BJ (cell line): ENCODE results near the gene TP53I13. TPM values are rescaled to one million over a fixed set of nuclear protein-coding genes. Genes with fewer than 3 reads are reported as not detected.

ENCODE experiments used
- CTCF ChIA-PET: fragments of 350-600 bp; formaldehyde crosslinking; extraction: SDS; loops from one replicate; lab custom pipeline; 2021; ENCODE audit warnings: antibody characterized with exemption, inconsistent platforms; lab: Yijun Ruan, JAX
- POLR2A ChIA-PET: fragments of 300-600 bp; sonication (Branson Sonifier 250); formaldehyde crosslinking; extraction: SDS; loops from one replicate; lab custom pipeline; 2021; ENCODE audit warnings: antibody characterized with exemption; lab: Charles Lee
- DNase-seq: peaks from one replicate; pipeline ENCODE4 v3.0.0-alpha.2; 2011; ENCODE audit warnings: low read depth
- H3K27me3 ChIP-seq: 2 replicates; pipeline ENCODE4 v1.6.0; 2011; ENCODE audit warnings: low read length; ENCODE audit not compliant: control insufficient read depth, insufficient read depth
- H3K36me3 ChIP-seq: 2 replicates; pipeline ENCODE4 v1.5.1; 2011; ENCODE audit warnings: low read length; ENCODE audit not compliant: control insufficient read depth, insufficient read depth
- H3K4me3 ChIP-seq: 2 replicates; pipeline ENCODE4 v1.5.1; 2011; ENCODE audit warnings: low read depth, mild to moderate bottlenecking, control low read depth, low read length
- CTCF ChIP-seq: IDR thresholded peaks from 2 replicates; pipeline ENCODE4 v1.5.1; 2011; ENCODE audit warnings: low read depth, mild to moderate bottlenecking, control low read depth, inconsistent platforms, low read length, moderate library complexity; ENCODE audit not compliant: insufficient read depth
- polyA plus RNA-seq: library from polyadenylated mRNA; depleted of rRNA; stranded (reverse); fragments of >200 nt; gene quantifications from 2 replicates; pipeline ENCODE4 v1.2.3, GENCODE V29; 2011

Gene TP53I13
- polyA plus RNA-seq, 1 experiment = 38.7 TPM

- no peaks in the 10 kb centered on the region for H3K27me3 ChIP-seq
- ChIA-PET POLR2A (no interaction called here), CTCF (interaction anchor here (0.6 to 5.6 kb wide), 8 partner anchors 10 to 511 kb away, joined by 3 to 61 read pairs (median 6); partner anchors contain the start of genes ANKRD13B and TAOK1)
- H3K36me3 ChIP-seq = peaks cover 25% of the 10 kb centered on the region
- no peak overlapping the region for H3K4me3 ChIP-seq
- DNase-seq = no peak
- TF ChIP-seq CTCF = no peak
Measured at GRCh38 chr17:29582254-29582765, 13.8 kb downstream of the TP53I13 start.

GRCh38 chr17:29582772-29583171 is 14.3 kb downstream of the TP53I13 start:
- H3K4me3 ChIP-seq = no peak overlapping the region
- H3K36me3 ChIP-seq = peaks cover 21% of the 10 kb centered on the region
- ChIA-PET CTCF (interaction anchor here (1.1 to 5.6 kb wide), 4 partner anchors 10 to 35 kb away, joined by 3 to 61 read pairs (median 30); partner anchors contain the start of gene ANKRD13B), POLR2A (no interaction called here)
- no peak for TF ChIP-seq CTCF
- H3K27me3 ChIP-seq = no peaks in the 10 kb centered on the region
- no peak for DNase-seq

GRCh38 chr17:29583324-29584248 is 15.1 kb downstream of the TP53I13 start:
- H3K27me3 ChIP-seq = no peaks in the 10 kb centered on the region
- ChIA-PET POLR2A (no interaction called here), CTCF (interaction anchor here (0.6 to 5.6 kb wide), 5 partner anchors 7 to 207 kb away, joined by 3 to 61 read pairs (median 3); partner anchors contain the start of gene ANKRD13B)
- peaks cover 19% of the 10 kb centered on the region for H3K36me3 ChIP-seq
- TF ChIP-seq CTCF = no peak
- no peak for DNase-seq
- H3K4me3 ChIP-seq = no peak overlapping the region

GRCh38 chr17:29584452-29585079 is 16.1 kb downstream of the TP53I13 start:
- Histone ChIP-seq H3K4me3 (no peak overlapping the region), H3K27me3 (no peaks in the 10 kb centered on the region), H3K36me3 (peaks cover 17% of the 10 kb centered on the region)
- ChIA-PET POLR2A (no interaction called here), CTCF (interaction anchor here (1.3 to 4.1 kb wide), 2 partner anchors 8 to 13 kb away, joined by 3 to 36 read pairs; no protein-coding TSS in a partner anchor)
- no peak for DNase-seq
- no peak for TF ChIP-seq CTCF
